Measurements from ENCODE around the gene ERGIC3.

Gene ERGIC3

GRCh38 chr20:35600176-35600992 lies 58.5 kb downstream of the ERGIC3 start:
- no peak for DNase-seq

DNA sequence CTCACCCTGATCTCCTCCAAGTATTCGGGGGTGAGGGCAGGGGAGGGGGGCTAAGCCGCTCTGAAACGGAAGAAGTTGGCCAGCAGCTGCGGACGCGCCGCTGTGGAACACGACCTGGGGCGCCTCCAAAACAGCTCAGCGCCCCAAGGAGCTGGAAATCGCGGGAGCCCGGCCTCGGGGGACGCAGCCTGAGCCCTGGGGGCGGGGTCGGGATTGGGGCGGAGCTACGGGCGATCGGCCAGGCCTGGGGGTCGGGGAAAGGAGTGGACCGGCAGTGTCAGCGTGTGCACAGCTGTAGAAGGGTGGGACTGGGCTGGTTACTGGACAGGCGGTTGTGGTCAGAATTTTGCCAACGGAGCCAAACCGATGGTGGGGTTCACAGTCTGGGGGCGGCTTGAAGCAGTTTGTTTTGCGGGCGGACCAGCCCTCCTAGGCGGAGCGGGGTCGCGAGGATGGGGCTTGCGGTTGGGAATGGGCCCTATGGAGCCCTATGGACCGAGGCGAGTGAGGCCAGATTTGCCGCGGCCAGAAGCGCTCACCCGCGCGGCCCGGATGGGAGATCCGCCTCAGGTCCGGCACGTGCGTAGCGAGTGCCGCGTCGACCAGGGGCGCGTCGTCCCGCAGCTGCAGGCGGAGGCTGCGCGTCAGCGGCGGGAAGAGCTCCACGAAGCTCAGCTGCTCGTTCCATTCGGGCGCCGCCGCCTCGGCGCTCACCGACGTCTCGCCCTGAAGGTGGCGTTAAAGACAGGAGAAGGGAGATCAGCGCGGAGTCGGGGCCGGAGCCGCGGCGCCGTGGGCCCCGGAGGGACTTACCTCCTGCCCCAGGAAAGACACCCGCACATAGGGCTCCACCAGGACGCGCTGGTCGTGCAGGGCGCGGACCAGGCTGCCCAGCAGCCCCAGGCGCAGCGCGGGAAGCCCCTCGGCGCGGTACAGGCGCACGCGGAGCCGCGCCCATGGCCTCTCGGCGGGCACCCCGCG lies 59.4 kb downstream of the ERGIC3 start:
- peak; percentile 82 for DNase-seq

DNA sequence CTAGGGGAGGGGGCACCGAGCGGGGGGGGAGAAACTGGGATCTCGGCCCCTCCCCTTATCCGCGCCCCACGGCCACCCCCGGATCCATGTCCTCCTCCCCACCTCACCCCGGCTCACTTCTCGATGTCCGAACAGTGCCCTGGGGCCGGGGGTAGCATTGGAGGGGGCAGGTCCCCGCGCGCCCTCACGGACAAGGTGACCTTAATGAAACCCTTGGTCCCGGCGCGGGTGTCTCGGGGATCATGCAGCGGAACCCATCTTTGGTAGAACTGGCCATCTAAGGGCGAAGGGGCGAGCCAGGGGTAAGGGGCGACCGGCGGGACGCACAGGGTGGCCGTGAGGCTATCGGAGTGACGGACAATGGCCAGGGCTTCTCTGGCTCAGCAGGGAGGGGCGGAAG lies 60.1 kb downstream of the ERGIC3 start:
- DNase-seq, result no peak

GRCh38 chr20:35602851-35603495 lies 61.1 kb downstream of the ERGIC3 start:
- no peak for DNase-seq

DNA sequence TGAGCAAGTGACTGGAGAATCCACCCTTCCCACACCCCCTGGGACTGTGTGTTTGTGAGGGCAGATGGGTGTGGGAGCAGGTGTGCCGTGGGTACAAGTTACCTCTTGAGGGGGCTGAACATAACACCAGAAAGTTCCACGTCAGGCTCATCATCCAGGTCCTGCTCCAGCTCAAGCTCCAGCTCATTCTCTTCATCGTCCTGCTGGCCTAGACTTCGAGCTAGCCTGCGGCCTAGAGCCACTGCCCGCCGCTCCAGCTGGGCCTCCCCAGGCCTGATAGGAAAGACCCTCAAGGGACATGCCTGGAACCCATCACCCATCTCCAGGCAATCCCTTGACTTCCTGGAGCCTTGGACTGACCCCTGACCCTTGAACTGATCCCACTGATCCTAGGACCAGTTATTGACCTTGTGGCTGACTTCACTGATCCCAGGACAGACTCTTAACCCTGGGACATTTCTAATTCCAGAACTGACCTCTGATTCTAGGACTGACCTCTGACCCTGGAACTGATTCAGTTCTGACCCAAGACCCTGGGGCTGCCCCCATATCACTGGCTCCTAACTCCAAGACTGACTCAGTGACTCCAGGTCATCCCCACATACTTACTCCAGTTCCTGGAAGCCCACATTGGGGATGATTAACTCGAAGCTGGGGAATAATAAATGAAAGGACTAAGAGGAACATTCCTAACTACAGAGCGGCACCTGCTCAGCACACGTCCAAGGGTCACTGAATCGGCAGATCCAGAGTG lies 62.0 kb downstream of the ERGIC3 start:
- no peak for DNase-seq

GRCh38 chr20:35604449-35604747 lies 62.5 kb downstream of the ERGIC3 start:
- DNase-seq, result no peak

- DNase-seq, result no peak
Measured at GRCh38 chr20:35606127-35606526, 64.2 kb downstream of the ERGIC3 start.

All from activated CD8-positive, alpha-beta memory T cell treated with anti-CD3 and anti-CD28 coated beads, Interleukin-2, amount 50 U/mL, for 4 hours (primary cell).